Activated CD4-positive, alpha-beta T cell treated with anti-CD3 and anti-CD28 coated beads for 4 hours (primary cell): ENCODE data around the gene GPHN.
"Not testable (repeated sequence)": the region's sequence is repeated elsewhere in the genome, so short reads cannot be mapped to it uniquely, and the experiment has no call there.

Experiments used
- DNase-seq, 2 donors: peaks; one replicate each; pipeline ENCODE4 v3.0.0-alpha.2; 2020

Gene GPHN

DNA sequence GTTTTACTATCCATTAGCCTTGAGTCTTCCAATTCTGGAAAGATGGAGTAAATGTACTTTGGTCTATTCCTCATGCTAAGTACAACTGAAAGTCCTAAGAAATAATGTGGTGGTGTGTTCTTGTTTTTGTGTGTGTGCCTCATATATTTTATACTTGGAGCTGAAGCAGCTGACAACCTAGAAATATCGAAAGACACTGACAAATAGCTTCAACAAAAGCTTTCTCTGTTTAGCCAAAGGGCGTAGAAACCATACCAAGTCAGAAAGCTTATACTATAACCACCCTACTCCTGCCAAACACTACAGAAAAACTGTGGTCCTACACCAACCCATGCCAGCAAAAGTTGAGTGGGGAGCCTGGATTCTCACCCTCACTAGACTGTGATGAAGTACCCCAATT, 188.4 kb downstream of the GPHN start:
- DNase-seq, result no peak

DNA sequence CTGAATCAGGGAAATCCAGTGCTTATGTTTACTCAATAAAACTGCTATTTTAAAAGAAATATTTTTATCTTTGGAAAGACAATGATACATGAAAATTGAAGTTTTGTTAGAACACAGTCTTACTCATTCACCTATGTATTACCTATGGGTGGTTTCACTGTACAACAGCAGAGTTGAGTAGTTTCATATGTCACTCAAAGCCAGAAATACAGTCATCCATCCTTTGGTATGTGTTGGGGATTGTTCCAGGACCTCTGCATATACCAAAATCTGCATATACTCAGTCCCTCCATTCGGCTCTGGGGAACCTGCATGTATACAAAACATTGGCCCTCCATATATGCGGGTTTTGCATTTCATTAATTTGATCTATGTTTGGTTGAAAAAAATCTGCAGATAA, 190.6 kb downstream of the GPHN start:
- no peak for DNase-seq

DNA sequence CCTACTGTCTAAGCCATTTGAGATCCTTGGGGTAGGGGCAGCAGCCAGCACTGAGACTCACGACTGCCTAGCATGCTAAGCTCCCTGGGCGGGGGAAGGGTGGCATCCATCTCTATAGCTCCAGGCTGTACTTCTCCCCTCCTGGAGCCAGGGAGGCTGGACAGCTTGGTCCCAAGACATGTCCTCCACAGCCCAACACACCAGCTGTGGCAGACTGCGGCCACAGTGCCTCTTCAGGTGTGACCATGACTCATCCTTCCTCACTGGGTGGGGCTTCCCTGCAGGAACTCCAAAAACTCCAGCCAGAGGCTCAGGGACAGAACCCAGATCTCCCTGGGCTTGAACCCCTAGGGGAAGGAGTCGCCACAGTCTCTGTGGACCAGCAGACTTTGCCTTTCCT, 193.9 kb downstream of the GPHN start:
- no peak for DNase-seq

DNA sequence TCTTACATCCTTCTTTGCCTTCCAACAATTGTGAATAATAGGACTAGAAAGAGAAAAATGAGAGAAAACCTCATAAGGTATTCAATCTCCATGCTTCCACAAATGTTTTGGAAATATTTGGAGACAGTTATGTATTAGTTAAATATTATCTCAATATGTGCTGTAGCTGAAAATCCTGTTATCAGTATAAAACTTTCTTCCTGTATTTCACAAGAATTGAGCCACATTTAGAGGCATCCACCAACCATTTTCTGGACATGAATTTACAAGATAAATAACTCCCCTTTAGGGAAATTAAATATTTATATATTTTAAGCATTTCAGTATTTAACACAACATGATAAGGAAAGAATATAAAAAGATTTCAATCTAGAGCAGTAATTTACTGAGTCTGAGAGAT, 200.3 kb downstream of the GPHN start:
- DNase-seq, result no peak

DNA sequence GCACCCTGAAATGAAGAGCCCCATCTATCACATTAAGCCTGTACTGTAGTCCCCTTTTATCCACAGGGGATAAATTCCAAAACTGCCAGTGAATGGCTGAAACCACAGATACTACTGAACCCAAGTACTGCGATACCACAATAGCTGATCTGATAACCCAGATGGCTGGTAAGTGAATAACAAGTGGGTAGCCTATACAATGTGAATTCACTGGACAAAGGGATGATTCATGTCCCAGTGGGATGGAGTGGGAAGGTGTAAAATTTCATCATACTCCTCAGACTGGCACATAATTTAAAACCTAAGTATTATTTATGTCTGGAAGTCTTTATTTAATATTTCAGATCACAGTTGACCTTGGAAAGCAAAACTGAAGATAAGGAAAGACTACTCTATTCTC, 201.3 kb downstream of the GPHN start:
- no peak for DNase-seq

DNA sequence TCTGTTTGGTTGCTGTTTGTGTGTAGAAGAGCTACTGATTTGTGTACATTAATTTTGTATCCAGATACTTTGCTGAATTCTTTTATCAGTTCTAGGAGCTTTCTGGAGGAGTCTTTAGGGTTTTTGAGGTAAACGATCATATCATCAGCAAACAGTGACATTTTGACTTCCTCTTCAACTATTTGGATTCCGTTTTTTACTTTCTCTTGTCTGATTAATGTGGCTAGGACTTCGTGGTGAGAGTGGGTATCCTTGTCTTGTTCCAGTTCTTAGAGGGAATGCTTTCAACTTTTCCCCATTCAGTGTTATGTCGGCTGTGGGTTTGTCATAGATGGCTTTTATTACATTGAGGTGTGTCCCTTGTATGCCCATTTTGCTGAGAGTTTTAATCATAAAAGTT, 206.3 kb downstream of the GPHN start:
- not testable (repeated sequence) for DNase-seq

DNA sequence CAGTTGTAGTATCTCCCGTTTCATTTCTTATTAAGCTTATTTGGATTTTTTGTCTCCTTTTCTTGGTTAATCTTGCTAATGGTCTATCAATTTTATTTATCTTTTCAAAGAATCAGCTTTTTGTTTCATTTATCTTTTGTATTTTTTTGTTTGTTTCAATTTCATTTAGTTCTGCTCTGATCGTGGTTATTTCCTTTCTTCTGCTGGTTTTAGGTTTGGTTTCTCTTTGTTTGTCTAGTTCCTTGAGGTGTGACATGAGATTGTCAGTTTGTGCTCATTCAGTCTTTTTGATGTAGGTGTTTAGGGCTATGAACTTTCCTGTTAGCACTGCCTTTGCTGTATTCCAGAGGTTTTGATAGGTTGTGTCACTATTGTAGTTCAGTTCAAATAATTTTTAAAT, 207.4 kb downstream of the GPHN start:
- DNase-seq, result not testable (repeated sequence)

DNA sequence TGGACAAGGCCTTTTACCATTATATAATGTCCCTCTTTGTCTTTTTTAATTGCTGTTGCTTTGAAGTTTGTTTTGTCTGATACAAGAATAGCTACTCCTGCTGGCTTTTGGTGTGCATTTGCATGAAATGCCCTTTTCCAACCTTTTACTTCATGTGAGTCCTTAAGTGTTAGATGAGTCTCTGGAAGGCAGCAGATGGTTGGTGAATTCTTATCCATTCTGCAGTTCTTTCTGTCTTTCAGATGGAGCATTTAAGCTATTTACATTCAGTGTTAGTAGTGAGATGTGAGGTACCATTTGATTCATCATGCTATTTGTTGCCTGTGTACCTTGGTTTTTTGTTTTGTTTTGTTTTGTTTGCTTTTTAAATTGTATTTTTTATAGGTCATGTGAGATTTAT, 208.3 kb downstream of the GPHN start:
- no peak for DNase-seq

DNA sequence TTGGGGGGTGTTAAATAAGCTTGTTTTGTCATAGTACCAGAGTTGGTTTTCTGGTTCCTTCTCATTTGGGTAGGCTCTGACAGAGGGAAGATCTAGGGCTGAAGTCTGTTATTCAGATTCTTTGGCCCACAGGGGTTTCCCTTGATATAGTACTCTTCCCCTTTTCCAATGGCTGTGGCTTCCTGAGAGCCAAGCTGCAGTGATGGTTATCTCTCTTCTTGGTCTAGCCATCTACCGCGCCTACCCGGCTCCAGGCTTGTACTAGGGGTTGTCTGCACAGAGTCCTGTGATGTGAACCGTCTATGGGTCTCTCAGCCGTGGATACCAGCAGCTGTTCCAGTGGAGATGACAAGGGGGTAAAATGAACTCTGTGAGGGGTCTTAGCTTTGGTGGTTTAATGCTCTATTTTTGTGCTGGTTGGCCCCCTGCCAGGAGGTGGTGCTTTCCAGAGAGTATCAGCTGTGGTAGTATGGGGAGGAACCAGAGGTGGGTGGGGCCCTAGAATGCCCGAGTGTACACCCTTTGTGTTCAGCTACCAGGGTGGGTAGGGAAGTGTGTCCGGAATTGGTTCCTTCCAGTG, 209.7 kb downstream of the GPHN start:
- no peak for DNase-seq

DNA sequence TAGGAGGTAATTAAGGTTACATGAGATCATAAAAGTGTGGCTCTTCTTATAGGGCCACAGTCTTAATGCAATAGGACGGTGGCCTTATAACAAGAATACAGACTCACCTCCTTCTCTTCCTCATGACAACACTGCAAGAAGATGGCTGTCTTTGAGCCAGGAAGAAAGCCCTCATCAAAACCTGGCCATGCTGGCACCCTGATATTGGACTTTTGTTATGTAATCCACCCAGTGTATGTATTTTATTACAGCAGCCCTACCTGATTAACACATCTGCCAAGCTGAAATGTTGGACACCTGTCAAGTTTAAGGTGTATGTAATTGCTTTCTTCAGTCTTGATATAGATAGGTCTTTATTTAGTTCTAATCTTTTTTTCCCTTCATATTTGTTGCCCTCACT, 217.0 kb downstream of the GPHN start:
- DNase-seq, result no peak

DNA sequence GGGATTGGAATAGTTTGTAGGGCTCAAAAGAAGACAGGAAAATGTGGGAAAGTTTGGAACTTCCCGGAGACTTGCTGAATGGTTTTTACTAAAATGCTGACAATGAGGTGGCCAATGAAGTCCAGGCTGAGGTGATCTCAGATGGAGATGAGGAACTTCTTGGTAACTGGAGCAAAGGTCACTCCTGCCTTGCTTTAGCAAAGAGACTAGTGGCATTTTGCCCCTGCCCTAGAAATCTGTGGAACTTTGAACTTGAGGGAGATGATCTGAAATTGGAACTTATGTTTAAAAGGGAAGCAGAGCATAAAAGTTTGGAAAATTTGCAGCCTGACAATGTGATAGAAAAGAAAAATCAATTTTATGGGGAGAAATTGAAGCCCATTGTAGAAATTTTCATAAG, 223.4 kb downstream of the GPHN start:
- DNase-seq, result not testable (repeated sequence)

DNA sequence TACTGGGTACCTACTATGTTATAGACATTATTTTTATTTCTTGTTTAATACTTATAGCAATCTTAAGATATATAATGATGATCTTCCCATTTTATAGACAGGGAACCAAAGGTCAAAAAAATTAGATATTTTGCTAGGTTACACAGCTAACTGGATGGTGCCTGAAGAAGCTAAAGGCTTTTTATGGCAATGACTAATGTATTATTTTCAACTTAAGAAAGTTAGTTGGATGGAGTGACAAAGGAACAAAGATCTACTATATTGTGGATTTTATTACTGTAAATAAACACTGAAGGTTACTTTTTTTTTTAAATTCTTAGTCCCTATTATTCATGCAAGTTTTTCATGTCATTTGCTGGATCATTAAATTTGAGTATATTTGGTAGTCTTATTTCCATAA, 227.9 kb downstream of the GPHN start:
- no peak for DNase-seq

DNA sequence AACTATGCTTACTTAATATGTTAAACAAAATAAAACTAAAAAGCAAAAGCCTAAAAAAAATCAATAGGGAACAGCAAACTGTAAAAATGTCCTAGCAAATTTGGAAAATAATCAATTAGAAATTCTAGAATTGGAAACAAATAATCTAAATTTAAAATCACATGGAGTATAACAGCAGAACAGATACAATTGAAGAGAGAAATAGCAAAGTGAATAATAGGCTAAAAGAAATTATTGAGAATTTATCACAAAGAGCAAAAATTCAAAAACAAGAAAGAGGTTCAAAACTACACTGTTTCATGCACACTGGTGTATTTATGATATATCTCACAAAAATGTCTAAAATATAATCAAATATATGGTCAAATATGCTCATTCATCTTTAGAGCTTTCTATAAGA, 231.9 kb downstream of the GPHN start:
- DNase-seq, result no peak

DNA sequence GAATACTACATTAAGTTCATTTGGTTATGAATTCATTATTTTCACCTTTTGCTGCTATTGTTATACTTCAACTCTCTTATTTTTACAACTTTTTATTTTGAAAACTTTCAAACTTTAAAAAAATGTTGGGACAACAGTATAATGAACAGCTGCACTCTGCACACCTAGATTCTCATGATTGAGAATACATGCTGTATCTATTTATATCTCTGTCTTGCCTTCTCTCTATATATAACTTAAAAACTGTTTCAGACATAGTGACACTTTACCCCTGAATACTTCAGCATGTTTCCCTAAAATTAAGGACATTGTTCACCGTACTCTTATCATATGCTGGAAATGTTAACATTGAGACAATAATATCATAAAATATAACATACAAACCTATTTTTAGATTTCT, 237.1 kb downstream of the GPHN start:
- no peak for DNase-seq

DNA sequence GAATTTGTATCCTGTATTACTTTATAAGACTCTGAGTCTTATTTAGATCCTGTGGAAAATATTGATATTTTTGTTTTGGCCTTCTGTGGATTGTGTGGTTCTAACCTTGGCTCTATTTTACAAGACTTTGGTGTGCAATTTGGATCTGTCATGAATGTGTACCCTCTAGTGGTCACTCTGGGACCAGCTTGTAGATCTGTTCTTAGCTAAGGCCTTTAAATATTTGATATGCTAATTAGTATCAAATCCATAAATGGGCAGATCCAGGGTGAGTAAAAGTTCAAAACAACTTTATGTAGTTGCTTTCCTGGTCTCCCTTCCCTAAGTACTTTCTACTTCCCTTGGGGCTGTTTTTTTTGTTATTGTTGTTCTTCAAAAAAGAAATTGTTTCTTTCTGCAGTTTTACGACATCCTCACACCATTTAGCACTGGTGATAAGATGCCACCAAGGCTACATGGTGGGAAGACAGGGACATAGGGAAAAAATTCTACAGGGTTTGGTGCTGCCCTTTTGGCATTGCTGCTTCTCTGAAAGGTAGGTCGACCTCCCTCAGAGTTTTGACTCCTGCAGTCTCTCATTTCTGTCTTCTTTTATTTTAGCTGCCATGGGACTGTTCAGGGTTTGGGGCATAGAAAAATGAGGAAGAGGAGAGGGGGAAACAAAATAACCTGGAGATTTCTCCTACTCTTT, 238.5 kb downstream of the GPHN start:
- DNase-seq, result no peak

DNA sequence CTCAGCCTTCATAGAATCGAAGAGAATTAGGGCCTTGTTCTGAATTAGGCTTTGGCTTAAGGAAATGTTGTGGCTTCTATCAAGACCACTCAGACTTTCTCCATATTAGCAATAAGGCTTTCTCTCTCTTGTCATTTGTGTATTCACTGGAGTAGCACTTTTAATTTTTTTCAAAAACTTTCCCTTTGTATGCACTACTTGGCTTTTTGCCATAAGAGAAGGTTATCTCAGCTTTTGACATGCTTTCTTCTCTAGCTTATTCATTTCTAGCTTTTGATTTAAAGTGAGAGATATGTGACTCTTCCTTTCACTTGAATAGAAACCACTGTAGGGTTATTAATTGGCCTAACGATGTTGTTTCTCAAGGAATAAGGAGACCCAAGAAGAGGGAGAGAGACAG, 244.2 kb downstream of the GPHN start:
- no peak for DNase-seq

DNA sequence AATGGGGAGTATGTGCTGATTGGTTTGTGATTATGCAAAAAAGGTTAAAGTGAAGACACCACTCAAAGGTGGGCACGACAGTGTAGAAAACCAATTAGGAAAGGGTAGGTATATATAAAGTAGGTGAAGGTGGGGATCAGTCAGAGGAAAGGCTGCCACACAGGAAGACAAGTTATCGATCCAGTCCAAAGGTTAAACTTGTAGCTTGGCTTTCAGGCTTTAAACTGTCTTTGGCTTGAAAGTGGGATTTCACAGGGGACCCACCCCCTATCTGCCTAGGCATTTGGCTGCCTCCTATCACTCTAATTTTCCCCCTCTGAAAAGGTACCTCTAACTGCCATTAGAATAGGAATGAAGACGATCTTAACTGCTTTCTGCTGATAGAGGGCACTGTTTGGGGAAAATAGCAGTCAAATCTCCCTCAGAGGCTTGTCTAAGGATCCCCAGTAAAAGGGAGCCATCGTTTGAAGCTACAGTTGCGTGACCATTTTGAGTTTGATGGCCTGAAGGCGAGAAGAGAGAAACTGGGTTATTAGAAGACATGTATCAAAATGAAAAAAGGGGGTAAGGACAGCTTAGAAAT, 250.2 kb downstream of the GPHN start:
- no peak for DNase-seq

DNA sequence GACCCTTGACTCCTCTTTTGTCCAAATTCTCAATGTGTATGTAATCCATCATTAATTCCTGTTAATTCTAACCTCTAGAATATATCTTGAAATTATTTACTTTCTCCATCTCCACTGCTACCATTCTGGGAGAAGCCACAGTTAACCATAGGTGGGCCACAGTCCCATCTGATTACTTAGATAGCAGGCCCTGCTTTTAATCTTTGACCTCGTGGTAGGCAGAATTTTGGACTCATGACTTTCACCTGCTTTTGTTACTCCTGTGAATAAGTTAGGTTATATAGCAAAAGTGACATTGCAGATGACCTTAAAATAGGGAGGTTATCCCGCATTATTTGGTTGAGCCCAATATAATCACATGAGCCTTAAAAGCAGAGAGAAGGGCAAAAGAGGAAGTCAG, 264.2 kb downstream of the GPHN start:
- DNase-seq, result no peak

DNA sequence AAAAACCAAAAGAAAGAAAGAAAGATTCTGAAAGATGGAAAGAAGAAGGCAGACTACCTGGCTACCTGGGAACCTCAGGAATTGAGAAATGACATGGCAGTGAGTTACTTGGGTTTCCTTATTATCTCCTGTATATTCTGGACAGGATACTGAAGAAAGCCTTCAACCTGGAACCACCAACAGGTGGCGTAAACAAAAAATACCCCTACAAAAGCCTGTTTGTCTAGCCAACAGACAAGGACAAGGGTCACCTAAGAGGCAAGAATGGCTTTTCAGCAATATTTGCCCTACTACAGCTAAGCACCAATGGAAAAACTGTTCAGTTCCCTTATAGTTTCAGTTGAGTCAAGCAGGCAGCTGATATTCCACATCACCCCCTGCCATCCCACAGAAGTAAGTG, 274.9 kb downstream of the GPHN start:
- no peak for DNase-seq

DNA sequence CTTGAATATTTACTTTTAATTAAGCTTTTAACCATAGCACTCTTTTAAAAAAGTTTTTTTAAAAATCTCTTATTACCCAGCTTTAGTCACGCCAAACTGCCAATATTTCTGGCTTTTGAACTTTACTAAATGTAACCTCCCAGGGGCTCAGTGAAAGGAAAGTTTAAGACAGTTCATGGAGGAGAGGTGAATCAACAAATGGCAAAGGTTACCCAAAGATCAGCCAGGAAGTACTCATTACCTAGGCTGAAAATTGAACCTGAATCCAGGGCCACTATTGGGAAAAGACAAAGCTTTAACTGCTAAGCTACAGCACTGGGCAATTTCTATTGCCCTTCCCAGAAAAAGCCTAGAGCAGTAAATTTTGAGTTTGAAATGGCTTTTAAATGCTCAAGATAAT, 282.2 kb downstream of the GPHN start:
- no peak for DNase-seq

DNA sequence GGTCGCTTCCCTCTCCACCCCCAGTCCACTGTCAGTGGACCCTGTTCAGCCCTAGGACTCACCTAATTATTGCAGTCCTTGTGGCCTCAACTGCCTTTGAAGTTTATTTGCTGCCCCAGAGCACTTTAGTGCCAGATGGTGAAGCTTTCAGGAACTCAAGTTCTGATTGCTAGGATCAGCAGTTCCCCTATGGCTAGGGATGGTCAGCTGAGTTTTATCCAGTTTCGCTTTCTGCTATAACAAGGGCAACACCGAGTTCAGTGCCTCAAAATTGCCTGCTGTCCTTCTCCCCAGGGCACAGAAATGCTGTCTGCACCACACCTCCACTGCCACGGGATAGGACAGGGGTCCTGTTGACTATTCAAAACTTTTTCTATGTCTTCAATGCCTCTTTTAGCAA, 295.0 kb downstream of the GPHN start:
- DNase-seq, result no peak

DNA sequence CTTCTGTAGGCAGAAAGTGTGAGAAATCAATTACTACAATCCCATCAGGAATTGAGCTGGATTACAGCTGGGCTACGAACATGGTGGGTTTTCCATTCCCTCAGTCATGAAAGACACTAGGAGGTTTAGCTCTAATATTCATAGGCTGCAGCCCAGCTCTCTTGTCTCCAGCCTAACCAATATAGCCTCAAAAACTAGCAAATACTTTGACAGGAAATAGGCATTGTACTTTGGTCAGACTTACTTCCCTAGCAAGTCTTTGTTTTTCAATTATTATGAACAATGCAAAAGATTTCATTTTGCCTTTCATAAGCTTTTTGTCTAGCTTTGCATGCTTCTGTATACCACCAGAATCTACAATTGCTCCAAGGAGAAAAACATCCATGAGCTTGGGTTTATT, 296.2 kb downstream of the GPHN start:
- DNase-seq, result no peak

DNA sequence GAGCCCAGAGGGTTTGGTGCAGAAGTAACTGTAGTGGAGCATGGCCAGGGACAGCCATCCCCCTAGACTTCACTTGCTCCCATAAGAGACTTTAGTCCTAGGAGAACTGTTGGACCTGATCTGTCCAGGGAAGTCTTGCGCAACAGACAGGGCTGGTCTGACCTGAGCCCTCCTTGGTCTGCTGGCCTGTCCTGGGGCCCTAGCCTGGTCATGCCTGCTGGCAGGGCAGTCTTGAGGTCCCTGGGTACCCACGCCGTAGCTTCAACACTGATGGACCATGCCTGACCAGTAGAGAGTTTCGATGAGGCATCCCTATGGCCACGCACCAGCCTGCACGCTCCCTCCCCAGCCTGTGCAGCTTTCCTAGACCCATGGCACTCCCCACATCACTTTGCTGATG, 305.7 kb downstream of the GPHN start:
- no peak for DNase-seq

DNA sequence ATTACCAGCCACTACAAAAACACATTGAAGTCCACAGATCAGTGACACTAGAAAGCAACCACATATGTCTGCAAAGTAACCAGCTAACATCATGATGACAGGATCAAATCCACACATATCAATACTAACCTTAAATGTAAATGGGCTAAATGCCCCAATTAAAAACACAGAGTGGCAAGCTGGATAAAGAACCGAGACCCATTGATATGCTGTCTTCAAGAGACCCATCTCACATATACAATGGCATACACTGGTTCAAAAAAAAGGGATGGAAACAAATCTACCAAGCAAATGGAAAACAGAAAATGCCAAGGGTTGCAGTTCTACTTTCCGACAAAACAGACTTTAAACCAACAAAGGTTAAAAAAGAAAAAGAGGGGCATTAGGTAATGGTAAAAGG, 307.7 kb downstream of the GPHN start:
- DNase-seq, result no peak

DNA sequence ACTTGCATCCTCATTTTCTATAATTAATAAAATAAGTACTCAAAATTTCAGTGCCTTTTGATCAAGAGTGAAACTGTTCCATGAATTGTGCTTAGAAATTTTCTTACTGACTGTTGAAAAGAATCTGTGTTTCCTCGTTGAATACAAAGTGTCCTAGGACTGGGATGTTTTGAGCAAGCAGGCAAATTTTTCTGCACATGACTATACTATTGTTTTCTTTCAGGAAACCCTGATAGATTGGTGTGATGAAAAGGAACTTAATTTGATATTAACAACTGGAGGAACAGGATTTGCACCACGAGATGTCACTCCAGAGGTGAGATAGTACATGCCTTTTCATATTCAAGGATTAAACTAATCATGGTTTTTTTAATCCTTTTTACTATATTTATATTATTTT, 316.3 kb downstream of the GPHN start:
- no peak for DNase-seq
